HG02981 (cell line): ENCODE measurements around the gene CEP104.
"Not testable (repeated sequence)": the region's sequence is repeated elsewhere in the genome, so short reads cannot be mapped to it uniquely, and the experiment has no call there.

Experiments used
- ATAC-seq: cut with Tn5 transposase; IDR thresholded peaks from one replicate; pipeline ENCODE4 v1.9.1; 2021; ENCODE audit warnings: mild to moderate bottlenecking, moderate library complexity; ENCODE audit not compliant: unreplicated experiment

The CEP104 gene

GRCh38 chr1:3803905-3804626 lies 52.9 kb downstream of the CEP104 start:
- no peak for ATAC-seq

- ATAC-seq, result not testable (repeated sequence)
These were observed 56.2 kb downstream of the CEP104 start for GRCh38 chr1:3800795-3801194.

DNA sequence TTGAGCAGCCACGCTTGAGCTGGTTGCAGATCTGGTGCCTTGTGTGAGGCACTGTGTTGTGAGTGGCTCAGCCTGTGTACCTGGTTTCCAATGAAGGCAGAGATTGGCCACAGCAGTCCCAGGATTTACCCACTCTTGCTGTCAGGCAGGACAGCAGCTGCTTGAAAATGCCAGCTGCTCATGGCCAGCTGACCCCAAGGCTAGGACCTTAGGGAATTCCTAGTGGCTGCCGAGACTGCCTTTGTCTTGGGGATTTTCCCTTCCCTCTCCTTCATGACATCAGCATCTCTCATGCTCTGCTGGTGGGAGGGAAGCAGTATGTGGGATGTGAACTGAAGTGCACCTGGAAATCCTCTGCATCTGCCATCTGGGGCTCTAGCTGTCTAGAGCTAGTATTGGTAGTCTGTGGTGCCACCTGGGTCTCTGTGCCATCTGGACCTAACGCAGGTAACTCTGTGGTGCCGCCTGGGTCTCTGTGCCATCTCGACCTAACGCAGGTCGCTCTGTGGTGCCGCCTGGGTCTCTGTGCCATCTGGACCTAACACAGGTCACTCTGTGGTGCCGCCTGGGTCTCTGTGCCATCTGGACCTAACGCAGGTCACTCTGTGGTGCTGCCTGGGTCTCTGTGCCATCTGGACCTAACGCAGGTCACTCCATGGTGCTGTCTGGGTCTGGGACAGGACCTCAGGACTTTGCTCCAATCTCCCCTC lies 56.9 kb downstream of the CEP104 start:
- no peak for ATAC-seq

GRCh38 chr1:3796215-3797061 lies 60.6 kb downstream of the CEP104 start, which contains the start of gene LRRC47:
TSS of gene LRRC47 (minus strand) at chr1:3796498. CDS start at chr1:3796476, 22 bp downstream.
- ATAC-seq, result peak; percentile 95

DNA sequence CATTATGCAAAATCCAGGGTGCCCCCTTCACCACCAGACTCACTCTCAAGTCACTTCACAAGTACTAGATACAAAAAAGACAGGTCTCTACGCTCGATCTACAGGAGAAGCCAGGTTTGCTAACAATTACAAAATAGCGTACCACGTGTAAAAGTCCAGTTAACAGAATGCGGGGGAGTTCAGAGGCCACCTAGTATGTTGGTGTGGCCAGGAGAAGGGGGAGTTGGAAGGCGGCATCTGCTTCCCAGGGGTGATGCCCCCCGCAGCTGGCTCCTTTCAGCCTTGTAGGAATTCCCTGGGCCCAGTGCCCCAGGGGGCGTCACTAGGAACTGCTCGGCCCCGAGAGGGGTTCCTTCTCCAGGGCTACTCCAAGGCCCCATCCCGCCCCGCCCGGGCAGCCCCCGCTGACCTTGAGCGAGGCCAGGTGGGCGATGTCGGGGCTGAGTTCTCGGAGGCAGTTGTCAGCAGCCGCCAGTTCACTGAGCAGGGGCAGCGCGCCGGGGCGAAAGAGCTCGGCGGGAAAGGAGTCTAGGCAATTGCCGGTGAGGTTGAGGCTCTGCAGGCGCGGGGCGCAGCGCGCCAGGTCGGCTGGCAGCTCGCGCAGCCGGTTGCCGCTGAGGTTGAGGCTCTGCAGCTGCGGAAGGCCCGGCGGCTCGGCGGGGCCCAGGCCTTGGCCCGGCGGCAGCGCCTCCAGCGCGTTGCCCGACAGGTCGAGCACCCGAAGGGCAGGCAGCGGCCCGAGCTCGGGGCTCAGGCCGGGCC lies 61.4 kb downstream of the CEP104 start:
- ATAC-seq, result peak; percentile 20

DNA sequence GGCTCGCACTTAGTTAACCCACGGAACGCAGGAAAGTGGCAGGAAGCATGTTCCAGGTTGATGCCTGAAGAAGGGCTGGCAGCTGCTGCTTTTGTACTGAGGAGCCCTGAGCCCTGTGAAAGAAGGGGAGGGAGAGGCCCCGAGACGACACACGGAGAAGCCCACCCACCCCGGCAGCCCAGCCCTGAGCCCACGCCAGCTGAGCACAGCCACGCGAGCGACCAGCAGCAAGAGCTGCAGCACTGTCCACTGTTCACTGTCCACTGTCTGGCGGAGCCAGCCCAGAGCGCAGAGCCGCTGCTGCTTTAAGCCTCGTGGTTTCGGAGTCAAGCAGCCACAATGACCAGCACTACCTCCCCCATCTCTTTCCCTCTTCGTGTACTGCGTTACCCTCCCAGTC lies 66.1 kb downstream of the CEP104 start:
- no peak for ATAC-seq

DNA sequence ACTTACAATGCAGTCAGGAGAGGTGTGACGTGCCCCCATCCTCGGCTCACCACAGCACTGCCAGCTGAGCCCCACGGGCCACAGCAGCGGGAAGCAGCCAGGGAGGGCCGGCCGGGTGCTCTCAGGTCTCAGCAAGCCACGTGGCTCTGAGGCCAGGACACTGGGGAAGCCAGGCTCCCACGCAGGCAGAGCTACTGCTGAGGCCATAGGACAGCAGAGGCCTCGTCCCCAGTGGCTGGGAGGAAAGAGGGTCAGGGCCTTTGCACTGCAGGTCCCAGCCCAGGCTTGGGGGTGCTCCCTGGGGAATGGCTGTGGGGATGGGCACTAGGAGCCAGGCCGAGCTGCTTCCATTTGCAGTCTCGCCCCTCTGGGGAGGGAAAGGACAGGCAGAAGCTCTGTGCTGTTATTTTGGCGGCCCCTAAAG lies 66.5 kb downstream of the CEP104 start:
- ATAC-seq, result no peak

DNA sequence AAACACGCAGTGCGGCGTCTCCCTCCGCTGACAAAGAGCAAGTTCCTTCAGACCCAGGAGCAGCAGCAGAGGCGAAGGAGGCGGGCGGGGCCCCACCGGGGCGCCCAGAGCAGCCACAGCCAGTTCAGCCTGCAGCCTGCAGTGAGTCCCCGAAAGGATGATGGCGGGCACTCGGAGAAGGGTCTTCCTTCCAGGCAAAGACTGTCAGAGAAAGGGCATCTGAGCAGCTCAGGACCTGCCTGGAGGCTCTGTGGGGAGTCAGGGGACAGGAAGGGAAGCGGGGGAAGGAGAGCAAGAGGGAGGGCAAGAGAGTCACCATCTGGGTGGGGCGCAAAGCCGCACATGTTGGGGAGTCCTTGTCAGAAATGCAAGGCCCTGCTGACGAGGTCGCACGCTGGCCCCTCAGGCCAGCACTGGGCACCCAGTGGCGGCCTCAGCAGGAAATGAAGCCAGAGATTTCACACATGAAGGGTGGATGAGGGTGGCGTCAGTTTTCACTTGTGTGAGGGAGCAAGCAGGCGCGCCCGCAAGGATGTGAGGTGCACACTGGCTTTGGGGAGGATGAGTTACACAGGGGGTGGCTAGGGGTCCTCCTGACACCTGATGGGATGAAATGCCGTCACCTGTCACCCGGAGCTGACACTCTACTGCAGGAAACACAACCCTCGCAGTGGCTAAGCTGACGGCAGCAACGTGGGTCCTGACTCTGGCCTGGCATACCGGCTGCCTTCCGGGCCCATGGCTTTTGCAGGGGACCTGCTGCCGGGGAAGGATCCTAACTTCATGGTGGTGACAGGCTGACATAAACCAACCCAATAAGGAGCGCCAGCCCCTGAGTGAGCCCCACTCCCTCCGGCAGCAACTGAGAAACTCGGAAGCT lies 67.3 kb downstream of the CEP104 start:
- no peak for ATAC-seq

DNA sequence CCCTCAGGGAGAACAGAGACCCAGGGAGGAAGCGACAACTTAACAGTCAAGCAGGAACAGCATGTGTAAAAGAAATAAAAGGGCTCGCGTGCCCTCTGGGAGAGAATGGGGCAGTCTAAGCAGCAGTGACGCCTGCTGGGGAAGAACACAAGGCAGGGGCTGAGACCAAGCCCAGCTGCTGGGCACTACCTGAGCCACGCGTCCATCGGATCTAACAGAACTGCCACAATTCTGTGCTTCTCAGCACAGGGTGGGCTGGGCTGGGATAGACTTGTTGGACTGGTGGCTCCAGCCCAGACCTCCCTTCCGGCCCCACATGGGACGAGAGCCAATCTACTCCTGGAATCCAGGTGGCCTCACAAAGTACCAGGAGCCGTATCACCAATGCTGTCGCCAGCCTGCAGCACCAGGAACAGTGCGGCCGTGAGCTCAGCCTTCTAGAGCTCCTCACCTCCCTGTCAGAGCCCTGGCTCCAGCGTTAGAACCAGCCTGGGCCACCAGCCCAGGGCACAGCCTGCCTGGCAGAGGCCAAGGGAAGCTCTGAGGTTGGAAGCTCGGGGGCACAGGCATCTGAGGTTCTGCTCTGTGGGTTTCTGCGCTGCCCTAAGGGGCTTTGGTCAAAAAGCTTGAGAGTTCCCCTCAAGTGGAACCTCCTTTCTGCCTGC lies 68.1 kb downstream of the CEP104 start:
- no peak for ATAC-seq

- no peak for ATAC-seq
These were observed 69.0 kb downstream of the CEP104 start for GRCh38 chr1:3787745-3788605.

- no peak for ATAC-seq
These were observed 69.7 kb downstream of the CEP104 start for GRCh38 chr1:3787349-3787715.

DNA sequence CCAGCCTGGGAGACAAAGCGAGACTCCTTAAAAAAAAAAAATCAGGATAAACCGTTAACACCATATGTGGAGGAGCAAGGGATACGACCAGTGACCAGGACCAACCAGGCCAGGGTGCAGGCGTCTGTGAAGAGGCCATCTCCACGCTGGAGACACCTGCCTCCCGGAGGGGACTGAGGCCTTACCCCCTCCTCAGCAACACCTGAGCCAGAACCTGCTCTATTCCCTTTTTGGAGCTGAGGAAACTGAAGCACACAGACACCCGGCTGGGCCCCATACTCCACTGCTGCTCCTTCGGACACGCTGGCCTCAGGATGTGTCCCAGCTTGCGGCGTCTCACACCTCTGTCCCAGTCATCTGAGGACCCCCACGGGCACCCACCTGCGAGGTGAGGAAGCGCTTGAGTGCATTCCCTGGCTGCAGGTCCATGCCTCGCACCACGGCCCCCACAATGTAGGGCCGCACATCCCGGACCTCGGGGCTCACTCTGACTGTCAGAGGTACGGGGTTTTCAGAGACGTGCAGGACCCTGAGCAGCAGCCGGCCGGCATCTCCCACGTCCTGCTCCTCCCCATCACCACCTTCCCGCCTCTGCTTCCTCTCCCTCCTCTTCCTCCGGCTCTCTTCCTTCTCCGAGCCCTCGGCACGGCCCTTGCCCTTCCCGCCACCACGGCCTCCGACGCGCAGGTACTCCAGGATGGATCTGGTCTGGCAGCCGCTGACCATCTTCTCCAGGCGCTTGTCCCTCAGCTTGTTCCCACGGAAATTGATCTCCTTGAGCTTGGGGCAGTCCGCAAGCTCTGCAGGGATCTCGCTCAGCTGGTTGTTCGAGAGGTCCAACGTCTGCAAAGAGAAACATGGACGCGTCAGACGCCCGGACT lies 70.3 kb downstream of the CEP104 start:
- ATAC-seq, result no peak

GRCh38 chr1:3785456-3786157 lies 71.4 kb downstream of the CEP104 start:
- ATAC-seq, result no peak

GRCh38 chr1:3785045-3785444 lies 72.0 kb downstream of the CEP104 start:
- ATAC-seq, result no peak

DNA sequence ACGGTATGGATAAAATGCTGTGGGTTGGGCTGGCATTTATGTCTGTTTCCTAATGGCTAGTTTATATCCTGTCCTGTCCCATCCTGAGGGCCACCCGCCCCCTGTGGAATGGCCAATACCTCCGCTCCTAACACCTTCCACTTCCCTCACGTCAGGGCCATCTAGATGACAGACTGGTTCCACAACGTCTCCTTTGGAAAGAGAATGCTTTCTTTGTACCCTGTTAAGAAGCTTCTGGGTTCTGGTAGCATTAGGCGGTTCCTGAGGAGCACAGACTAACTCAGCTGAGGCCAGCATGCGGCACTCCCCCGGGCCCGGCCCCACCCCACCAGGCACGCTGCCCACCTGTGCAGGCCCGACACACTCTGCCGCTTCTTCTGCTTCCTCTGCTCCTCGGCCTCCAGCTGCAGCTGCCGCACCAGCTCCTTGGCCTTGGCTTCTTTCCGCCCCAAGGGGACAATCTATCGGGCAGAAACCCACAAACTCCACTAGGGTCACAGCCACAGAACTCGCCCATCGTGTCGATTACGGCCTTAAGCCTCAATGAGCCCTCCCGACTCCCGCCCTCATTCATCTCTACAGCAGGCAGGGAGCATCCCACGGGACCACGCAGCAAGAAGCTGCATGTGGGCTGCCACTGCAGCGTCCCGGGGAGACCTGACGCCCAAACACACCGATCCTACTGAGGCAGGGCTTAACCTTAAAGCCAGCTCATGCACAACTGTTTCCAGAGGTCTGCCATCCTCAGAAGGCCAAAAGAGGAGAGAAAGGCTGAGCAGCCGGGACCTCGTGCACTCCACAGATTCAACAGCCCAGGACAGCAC lies 73.1 kb downstream of the CEP104 start:
- ATAC-seq, result no peak

- no peak for ATAC-seq
These were observed 76.1 kb downstream of the CEP104 start for GRCh38 chr1:3780901-3781300.
